HG02885 (cell line): ENCODE measurements around the gene STXBP2.

ENCODE experiments used
- ATAC-seq: cut with Tn5 transposase; IDR thresholded peaks from one replicate; pipeline ENCODE4 v1.9.1; 2021; ENCODE audit warnings: mild to moderate bottlenecking; ENCODE audit not compliant: unreplicated experiment, poor library complexity

The STXBP2 gene

DNA sequence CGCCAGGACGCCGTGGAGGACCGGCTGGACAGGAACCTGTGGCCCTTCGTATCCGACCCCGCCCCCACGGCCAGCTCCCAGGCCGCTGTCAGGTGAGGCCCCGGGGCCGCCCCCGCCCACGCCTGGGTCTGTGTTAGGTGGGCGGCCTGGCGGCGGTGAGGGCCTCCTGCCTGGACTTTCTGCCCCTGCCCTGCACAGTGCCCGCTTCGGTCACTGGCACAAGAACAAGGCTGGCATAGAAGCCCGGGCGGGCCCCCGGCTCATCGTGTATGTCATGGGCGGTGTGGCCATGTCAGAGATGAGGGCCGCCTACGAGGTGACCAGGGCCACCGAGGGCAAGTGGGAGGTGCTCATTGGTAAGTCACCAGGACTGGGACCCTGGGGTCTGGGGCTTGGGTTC is 10.2 kb downstream of the STXBP2 start:
- no peak for ATAC-seq

DNA sequence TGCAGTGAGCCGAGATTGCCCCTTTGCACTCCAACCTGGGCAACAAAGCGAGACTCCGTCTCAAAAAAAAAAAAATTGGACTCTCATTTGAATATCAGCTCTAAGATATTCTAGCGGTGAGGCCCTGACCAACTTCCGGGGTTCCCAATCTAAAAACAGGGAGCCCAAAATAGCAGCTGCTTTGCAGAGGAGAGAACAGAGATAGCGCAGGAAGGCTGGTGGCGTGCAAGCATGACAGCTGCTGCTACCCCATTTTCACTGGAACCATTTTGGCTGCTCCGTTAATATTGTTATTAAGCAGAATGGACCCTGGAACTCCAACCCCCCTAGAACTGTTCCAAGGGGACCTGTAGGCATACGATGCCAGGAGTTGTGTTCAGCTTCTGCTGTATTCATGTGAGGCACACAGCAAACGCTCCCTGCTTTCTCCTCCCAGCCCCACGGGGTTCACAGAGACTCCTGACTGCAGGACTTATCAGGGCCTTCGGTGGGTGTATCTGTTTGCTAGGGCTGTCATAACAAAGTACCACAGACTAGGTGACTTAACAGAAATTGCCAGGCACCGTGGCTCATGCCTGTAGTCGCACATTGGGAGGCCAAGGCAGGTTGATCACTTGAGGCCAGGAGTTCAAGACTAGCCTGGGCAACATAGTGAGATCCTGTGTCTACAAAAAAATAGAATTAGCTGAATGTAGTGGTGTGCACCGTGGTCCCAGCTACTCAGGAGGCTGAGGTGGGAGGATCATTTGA is 11.5 kb downstream of the STXBP2 start:
- no peak for ATAC-seq

GRCh38 chr19:7650148-7650547 is 13.2 kb downstream of the STXBP2 start:
- no peak for ATAC-seq

DNA sequence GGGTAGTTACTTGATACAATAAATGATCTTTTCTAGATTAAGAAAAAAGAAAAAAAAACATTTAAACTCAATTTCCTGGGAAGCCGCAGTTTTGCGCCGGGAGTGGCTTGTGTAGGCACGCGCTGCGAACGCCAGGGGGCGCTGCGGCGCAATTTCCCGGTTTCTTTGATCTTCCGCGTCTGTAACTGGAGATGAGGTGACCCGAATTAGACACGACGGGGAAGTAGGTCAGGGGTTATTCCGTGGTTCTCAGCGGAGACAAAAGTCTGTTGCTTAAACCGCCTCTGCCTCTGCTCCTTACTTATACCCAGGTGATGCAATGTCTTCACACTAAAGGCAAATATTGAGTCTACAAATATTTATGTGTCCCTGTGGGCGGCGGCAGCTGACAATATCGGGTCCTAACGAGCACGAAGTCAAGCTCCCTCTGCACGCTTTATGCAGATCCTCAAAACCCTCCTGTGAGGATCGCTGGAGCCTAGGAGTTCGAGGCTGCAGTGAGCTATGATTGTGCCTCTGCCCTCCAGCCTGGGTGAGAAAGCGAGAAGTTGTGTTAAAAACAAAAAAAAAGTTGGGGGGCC is 15.2 kb downstream of the STXBP2 start:
- no peak for ATAC-seq

GRCh38 chr19:7654401-7654800 is 17.5 kb downstream of the STXBP2 start:
- ATAC-seq: no peak

GRCh38 chr19:7655581-7655980 is 18.7 kb downstream of the STXBP2 start:
- ATAC-seq: no peak

DNA sequence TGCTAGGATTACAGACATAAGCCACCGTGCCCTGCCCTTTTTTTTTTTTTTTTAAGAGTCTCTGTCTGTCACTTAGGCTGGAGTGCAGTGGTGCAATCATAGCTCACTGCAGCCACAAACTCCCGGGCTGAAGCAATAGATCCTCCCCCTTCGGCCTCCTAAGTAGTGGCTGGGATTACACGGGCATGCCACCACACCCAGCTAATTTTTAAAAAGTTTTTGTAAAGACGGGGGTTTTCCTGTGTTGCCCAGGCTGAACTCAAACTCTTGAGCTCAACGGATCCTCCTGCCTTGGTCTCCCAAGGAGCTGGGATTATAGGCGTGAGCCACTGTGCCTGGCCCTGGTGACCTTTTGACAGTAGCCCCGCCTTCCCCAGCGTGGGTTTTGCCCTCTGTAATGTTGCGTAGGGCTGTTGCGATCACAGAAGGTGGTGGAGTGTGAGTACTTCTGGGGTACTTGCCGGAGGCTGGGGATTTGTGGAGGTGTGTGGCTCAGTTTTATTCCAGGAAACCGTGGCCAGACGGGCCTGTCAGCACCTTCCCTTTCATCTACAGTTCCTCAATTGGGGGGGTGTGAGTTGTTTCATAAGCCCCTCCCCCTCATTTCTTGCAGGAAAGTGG is 20.3 kb downstream of the STXBP2 start:
- ATAC-seq: no peak

GRCh38 chr19:7658219-7658686 is 21.3 kb downstream of the STXBP2 start:
- no peak for ATAC-seq

DNA sequence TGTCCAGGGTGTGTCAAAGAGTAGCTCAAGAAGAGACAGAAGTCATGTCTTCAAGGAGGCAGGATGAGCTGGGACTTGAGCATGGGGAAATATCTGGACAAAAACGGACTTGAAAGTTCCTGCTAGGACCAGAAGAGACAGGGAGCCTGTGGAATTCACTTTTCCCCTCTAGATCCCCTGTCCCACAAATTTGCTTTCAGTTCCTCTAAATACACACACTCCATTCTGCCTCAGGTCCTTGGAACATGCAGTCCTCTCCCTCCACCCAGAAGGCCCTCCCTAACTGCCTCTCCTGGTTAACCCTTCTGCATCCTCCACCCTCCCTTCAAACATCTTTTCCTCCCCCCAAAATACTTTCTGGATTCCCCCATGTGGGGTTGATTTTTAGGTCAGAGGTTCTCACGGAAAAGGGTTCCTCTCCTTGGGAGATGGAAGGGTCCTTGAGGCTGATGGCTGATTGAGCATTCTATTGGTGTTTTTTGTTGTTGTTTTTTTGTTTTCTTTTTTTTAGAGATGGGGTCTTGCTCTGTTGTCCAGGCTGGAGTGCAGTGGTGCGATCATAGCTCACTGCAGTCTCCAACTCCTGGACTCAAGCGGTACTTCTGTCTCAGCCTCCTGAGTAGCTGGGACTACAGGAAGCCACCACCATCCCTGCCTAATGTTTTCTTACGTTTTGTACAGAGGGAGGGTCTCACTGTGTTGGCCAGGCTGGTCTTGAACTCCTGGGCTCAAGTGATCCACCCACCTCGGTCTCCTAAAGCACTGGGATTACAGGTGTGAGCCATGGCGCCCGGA is 25.0 kb downstream of the STXBP2 start:
- ATAC-seq: no peak

GRCh38 chr19:7662657-7663056 is 25.7 kb downstream of the STXBP2 start:
- no peak for ATAC-seq

DNA sequence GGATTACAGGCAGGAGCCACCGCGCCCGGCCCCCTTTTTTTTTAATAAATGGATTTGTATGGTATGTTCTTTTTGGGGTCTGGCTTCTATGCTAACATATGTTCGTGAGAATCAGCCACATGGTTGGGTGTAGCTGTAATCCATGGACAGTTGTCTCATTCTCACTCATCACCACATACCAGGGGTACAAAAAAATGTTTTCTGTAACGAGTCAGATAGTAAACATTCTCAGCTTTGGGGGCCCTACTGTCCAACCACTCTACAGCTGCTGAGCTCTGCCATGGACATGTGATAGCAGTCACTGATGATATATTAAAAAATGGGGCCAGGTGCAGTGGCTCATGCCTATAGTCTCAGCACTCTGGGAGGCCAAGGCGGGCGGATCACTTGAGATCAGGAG is 26.8 kb downstream of the STXBP2 start:
- no peak for ATAC-seq

GRCh38 chr19:7665076-7665475 is 28.2 kb downstream of the STXBP2 start:
- ATAC-seq: no peak

DNA sequence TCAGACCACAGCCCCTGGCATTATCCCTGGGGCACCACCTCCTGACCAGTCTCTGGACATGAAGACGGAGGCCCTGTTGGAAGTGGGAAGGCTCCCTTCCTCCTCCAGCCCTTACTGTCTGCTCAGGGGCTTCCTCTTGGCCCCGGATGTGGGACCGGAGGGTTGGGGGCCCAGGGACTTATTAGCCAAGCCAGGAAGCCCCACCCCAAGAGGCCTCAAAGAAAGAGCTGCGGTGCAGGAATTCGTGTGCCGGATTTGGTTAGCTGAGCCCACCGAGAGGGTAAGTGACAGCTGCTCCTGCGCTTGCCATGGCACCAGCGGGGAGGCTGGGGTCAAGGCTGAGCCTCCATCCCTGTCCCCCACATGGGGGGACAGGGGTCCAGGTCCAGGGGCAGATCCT is 31.9 kb downstream of the STXBP2 start, which contains the start of gene RETN:
Gene RETN (plus strand): TSS at position 208 of the 400 bp plus-strand sequence. CDS start 278 bp downstream, outside the sequence.
- no peak for ATAC-seq

- no peak for ATAC-seq
These were observed 32.7 kb downstream of the STXBP2 start for GRCh38 chr19:7669641-7670040.

DNA sequence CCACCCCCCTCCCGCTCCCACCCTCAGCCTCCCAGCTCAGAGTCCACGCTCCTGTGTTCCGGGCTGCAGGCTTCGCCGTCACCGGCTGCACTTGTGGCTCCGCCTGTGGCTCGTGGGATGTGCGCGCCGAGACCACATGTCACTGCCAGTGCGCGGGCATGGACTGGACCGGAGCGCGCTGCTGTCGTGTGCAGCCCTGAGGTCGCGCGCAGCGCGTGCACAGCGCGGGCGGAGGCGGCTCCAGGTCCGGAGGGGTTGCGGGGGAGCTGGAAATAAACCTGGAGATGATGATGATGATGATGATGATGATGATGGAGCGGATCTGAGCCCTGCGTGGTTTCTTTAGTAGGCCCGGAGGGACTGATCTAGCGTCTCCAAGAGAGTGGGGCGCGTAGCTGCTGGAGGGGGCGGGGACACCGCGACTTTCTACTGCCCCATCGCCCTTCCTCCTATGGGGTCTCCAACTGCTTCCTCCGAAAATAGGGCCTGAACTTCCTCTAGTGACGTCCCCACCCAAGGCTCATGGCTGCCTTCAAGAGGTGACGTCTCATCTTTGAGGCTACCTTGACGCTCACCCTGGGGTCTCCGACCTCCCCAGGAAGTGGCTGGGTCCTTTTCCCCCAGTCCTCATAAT is 33.4 kb downstream of the STXBP2 start:
- ATAC-seq: no peak

DNA sequence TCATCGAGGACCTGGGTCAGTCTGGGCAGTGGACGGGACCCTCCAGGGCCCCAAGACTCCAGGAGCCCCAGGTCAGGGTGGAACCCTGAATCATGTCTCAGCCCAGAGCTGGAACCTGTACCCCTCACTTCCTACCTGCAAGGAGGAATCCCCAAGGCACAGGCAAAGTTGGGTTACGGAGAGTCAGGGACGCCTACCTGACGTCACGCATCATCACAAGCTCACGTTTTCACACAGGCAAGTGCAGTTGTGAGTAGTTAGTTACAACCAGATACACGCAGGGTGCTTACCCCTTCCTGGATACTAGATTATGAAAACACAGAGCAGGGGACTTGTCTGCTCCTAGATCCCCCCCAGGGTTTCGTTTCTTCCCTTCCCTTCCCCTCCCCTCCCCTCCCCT is 33.9 kb downstream of the STXBP2 start:
- no peak for ATAC-seq

GRCh38 chr19:7672522-7672921 is 35.6 kb downstream of the STXBP2 start:
- no peak for ATAC-seq

- no peak for ATAC-seq
These were observed 37.4 kb downstream of the STXBP2 start for GRCh38 chr19:7674010-7675005.

DNA sequence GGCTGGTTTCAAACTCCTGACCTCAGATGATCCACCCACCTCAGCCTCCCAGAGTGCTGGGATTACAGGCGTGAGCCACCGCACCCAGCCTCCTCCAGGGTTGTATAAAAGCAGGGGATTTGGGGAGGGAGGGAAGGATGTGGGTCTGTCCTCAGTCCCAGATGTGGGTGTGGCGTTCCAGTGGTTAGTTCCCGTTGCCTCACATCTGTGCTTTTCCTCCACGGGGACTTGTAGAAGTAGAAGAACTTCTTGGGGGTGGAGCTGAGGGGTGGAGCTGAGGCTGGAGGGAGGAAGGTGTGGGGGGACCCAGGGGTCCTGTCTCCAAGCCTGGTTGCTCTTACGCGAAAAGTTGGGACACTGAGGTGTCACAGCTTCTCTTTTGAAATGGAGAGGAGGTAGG is 39.5 kb downstream of the STXBP2 start:
- no peak for ATAC-seq
